ENCODE measurements around the gene DDX5. TPM values are rescaled to one million over a fixed set of nuclear protein-coding genes. Genes with fewer than 3 reads are reported as not detected.

The DDX5 gene
- total and polyA plus RNA-seq, 11 donors = 183 to 521 (median 332) TPM

DNA sequence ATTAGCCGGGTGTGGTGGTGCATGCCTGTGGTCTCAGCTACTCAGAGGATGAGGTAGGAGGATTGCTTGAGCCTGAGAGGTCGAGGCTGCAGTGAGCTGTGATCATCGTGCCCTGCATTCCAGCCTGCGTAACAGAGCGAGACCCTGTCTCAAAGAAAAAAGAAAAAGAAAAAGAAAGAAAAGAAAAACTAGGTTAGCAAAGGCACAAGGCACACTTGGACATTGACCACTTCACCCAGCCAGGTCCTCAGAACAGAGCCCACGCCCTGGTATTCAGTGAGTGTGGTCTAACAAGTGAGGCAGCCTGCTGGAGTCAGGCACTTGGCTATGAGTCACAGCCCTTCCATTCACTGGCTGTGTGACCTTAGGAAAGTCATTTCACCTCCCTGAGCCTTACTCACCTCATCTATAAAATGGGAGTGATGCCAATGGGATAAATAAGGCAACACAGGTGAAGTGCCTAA lies 46.8 kb downstream of the DDX5 start:
- peaks cover 0 to 38% (median 0%) of the 10 kb centered on the region in 9 donors for H3K36me3 ChIP-seq
- ATAC-seq (no peak), DNase-seq (no peak)
- intact Hi-C loops (cut with DNase I) = no loop called here
- no peak overlapping the region for H3K4me3 ChIP-seq
- H3K9me3 ChIP-seq = no peaks in the 10 kb centered on the region
- WGBS, 4 donors = 94 to 96% (median 94%) methylated on average over 6 of the region's 6 CpGs
- H3K27ac ChIP-seq = no peak overlapping the region
- H3K4me1 ChIP-seq = peaks cover 0 to 35% (median 0%) of the 10 kb centered on the region in 12 donors
- no peaks in the 10 kb centered on the region for H3K27me3 ChIP-seq
- TF ChIP-seq, protein P1, sequence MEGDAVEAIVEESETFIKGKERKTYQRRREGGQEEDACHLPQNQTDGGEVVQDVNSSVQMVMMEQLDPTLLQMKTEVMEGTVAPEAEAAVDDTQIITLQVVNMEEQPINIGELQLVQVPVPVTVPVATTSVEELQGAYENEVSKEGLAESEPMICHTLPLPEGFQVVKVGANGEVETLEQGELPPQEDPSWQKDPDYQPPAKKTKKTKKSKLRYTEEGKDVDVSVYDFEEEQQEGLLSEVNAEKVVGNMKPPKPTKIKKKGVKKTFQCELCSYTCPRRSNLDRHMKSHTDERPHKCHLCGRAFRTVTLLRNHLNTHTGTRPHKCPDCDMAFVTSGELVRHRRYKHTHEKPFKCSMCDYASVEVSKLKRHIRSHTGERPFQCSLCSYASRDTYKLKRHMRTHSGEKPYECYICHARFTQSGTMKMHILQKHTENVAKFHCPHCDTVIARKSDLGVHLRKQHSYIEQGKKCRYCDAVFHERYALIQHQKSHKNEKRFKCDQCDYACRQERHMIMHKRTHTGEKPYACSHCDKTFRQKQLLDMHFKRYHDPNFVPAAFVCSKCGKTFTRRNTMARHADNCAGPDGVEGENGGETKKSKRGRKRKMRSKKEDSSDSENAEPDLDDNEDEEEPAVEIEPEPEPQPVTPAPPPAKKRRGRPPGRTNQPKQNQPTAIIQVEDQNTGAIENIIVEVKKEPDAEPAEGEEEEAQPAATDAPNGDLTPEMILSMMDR (IDR thresholded peaks at IDR 0.05) = no peak
- no peak for TF ChIP-seq POLR2A (IDR thresholded peaks at IDR 0.05)

DNA sequence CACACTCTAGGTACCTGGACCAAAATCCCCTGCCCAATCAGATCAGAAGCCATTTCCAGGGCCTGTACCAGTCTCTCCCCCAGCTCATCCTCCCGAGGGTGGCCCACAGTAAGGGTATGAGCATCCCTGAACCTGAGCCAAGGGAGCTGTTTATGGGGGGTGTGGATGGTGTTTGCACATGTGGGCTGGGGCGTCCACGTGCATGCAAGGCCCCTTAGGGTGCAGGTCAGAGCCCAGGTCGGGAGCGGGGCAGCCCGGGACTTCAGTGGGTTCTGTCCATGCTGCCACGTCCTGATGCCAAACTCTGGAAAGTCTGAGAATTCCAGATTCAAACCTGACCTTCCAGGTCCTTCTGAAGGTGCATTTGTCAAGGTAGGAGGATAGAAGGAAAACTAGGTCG lies 47.3 kb downstream of the DDX5 start:
- DNase-seq = no peak
- peaks cover 0 to 44% (median 0%) of the 10 kb centered on the region in 9 donors for H3K36me3 ChIP-seq
- intact Hi-C loops (cut with DNase I) = no loop called here

DNA sequence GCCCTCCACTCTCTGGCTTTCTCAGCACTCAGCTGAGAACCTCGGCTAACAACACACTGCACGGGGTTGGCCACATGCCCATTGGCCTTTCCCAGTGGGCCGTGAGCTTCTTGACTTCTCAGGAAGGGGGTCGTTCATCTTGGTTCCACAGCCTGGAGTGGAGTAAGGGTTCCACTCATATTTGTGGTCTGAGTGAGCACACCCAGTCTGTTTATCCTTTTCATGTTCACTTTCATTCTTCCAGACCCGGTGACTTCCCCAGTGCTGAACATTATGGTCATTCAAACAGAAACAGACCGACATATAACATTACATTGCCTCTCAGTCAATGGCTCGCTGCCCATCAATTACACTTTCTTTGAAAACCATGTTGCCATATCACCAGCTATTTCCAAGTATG lies 48.9 kb downstream of the DDX5 start:
- no peaks in the 10 kb centered on the region for H3K9me3 ChIP-seq
- no peak for ATAC-seq
- intact Hi-C loops (cut with DNase I) = no loop called here
- no peaks in the 10 kb centered on the region for H3K27me3 ChIP-seq
- DNase-seq = no peak
- H3K4me1 ChIP-seq = peaks cover 0 to 41% (median 0%) of the 10 kb centered on the region in 12 donors
- TF ChIP-seq POLR2A (IDR thresholded peaks at IDR 0.05) = no peak
- TF ChIP-seq, protein P1 (IDR thresholded peaks at IDR 0.05) = no peak
- peaks cover 0 to 59% (median 0%) of the 10 kb centered on the region in 9 donors for H3K36me3 ChIP-seq
- H3K4me3 ChIP-seq = no peak overlapping the region
- no peak overlapping the region for H3K27ac ChIP-seq
- WGBS, 4 donors = 67 to 79% (median 71%) methylated on average over 7 of the region's 7 CpGs

More for the DNA sequence above, 47.3 kb downstream of the DDX5 start:
- Histone ChIP-seq H3K4me3 (no peak overlapping the region), H3K9me3 (no peaks in the 10 kb centered on the region), H3K4me1 (peaks cover 0 to 35% (median 0%) of the 10 kb centered on the region in 12 donors), H3K27me3 (no peaks in the 10 kb centered on the region), H3K27ac (no peak overlapping the region)
- 83 to 92% (median 89%) methylated on average over 4 to 8 of the region's 8 CpGs for WGBS, 4 donors
- ATAC-seq = peak in 1 of 4 donors; percentile 44
- TF ChIP-seq POLR2A (IDR thresholded peaks at IDR 0.05) = no peak
- TF ChIP-seq, protein P1 (IDR thresholded peaks at IDR 0.05) = no peak

DNA sequence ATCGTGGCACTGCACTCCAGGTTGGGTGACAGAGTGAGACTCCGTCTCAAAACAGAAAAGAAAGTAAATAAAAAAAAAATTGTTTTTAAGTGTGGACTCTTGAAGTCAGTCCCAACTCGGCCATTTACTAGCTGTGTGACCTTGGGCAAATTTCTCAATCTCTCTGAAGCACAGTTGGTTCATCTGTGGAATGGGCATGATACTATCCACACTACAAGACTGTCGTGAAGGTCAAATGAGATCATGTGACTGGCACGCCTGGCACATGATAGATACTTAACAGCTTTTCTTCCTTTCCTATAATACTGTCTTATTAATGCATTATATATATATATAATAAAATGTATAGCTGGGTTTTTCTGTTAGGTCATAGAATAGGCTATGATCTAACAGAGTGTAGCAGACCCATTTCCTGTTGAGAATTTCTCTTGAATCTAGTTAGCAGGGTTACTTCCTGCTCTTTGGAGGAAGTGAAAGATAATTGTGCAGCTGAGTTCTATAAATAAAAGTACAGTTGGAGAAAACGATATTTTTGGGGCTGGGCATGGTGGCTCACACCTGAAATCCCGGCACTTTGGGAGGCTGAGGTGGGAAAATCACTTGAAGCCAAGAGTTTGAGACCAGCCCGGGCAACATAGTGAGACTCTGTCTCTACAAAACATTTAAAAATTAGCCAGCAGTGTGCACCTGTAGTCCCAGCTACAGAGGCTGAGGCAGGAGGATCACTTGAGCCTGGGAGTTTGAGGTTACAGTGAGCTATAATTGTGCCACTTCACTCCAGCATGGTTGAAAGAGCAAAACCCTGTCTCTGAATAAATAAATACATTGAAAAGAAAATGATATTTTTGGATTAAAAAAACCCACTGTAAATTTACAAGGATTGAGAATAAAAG lies 49.9 kb downstream of the DDX5 start:
- Histone ChIP-seq H3K27me3 (no peaks in the 10 kb centered on the region), H3K9me3 (no peaks in the 10 kb centered on the region), H3K4me1 (peaks cover 0 to 44% (median 0%) of the 10 kb centered on the region in 12 donors), H3K36me3 (peaks cover 0 to 52% (median 0%) of the 10 kb centered on the region in 9 donors), H3K4me3 (no peak overlapping the region), H3K27ac (peak overlapping the region in 1 of 12 donors; percentile 67)
- ATAC-seq (peak in 1 of 4 donors; percentile 55), DNase-seq (no peak)
- intact Hi-C loops (cut with DNase I) = no loop called here
- 75 to 76% (median 75%) methylated on average over 8 of the region's 8 CpGs for WGBS, 4 donors
- TF ChIP-seq, protein P1 (IDR thresholded peaks at IDR 0.05) = no peak
- TF ChIP-seq POLR2A (IDR thresholded peaks at IDR 0.05) = no peak

Data from heart left ventricle (tissue), 16 donors.